Activated CD4-positive, alpha-beta T cell treated with anti-CD3 and anti-CD28 coated beads for 4 hours (primary cell): ENCODE results near the gene LAPTM4A.
A peak's percentile ranks its signal among the peaks of the same experiment; 100 is the strongest.
"Not testable (repeated sequence)": the region's sequence is repeated elsewhere in the genome, so short reads cannot be mapped to it uniquely, and the experiment has no call there.

Experiments used
- DNase-seq, 2 donors: peaks; one replicate each; pipeline ENCODE4 v3.0.0-alpha.2; 2020

LAPTM4A gene

DNA sequence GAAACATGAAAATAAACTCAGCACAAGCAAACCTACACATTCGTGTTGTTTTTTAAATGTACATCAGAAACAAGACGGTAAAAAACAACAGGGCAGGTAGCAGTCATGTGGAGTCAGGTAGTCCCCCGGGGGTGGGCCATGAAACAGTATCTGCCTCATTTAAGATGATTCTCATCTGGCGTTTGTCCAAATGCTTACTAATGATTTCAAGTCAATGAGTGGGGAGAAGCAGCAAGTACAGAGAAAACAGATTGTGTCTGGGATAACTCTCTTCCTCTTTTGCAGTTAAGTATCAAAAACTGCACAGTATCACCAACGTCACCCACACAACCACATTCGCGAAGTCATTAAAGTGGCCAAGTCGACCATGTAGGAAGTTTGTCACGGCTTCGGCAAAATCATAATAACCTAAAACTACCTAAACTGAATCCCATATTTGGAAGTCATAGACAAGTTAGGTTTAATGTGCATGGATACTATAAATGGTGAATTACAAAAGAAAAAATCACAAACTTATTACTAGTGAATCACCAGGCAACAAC lies 1.3 kb downstream of the LAPTM4A start:
- DNase-seq, result peak; percentile 20 to 35

DNA sequence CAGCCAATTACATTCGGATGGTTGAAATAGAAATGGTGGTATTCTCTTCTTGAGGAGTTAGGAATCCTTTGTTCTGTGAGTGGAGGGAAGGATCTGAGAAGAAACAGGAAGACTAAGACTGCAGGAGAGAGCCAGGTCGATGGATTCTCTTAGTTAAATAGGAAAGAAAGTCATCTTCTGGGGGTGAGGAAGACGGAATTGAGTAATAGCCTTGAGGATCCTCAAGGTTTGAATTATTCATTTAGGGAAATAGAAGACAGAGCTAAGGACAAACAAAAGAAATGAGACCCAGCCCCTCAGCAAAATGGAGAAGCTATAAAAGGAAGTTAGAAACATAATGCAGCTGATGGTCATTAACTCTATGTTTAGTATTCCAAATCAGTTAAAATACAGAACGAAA lies 1.8 kb downstream of the LAPTM4A start:
- DNase-seq, result no peak

DNA sequence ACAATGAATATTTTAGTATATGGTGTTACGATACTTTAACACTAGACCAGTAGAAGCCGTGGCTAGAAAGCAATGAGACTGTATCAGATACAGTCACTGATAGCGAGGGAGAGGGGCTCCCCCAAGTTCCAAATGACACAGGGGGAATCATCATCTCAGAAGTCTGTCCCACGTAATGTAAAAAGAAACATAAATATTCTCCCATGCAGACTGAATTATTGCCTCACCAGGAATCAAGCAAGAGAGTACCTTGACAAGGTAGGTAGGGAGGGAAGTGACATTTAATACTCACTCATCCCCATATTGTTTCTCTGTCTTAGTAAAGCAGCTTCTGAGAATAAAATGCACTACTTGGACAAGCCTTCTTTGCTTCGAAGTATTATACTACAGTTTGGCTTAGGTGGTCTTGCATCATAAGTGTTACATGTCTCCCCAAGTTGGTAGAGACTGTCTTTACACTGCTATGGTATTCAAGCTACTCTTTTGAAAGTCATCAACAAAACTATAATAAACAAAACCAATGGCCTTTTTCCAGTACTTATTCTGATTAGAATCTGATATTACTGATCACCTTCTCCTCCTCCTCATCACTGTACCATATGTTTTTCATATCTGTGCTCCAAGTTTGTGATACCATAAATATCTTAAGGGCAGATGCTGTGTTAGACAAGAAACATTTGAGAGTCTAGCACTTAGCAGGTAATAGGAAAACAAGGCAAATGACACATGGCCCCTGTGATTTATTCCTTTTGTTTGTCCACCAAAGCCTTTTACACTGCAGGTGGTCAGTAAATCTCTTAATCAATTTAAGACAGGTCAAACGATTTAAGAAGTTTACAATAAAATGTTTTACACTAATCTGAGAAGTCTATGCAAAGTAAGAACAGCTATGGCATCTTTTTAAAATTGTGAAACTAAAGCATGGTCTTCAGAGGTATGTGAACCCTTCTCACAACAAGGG lies 2.7 kb downstream of the LAPTM4A start:
- no peak for DNase-seq

DNA sequence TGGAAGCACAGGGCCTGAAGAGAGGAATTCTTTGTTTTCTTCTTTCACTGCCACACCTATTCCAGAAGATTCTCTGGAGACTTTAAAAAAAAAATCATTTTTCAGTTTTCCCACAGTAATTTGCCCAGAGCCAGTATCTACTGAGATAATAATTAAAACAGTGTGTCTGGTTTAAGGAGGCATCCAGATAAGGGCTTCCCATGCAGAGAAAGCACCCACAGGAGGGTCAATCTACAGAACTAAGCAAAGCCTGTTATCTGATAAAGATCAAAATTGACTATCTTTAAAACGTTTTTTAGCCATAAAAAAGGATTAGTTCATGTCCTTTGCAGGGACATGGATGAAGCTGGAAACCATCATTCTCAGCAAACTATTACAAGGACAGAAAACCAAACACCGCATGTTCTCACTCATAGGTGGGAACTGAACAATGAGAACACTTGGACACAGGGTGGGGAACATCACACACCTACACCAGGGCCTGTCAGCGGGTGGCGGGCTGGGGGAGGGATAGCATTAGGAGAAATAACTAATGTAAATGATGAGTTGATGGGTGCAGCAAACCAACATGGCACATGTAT lies 5.6 kb downstream of the LAPTM4A start:
- not testable (repeated sequence) for DNase-seq

DNA sequence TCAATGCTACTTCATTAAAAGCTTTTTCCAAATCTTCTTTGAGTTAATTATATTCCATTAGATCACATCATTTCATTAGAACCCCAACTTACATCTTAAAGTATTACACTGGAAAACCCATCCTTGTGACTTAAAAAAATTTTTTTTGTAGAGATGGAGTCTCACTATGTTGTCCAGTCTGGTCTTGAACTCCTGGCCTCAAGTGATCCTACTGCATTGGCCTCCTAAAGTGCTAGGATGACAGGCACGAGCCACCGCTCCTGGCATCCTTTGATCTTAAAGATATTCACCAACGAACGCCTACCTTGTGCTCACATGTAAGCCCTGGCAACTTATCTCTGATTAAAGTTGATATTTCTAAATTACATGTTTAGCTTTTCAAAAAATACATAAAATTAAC lies 6.7 kb downstream of the LAPTM4A start:
- DNase-seq, result no peak

DNA sequence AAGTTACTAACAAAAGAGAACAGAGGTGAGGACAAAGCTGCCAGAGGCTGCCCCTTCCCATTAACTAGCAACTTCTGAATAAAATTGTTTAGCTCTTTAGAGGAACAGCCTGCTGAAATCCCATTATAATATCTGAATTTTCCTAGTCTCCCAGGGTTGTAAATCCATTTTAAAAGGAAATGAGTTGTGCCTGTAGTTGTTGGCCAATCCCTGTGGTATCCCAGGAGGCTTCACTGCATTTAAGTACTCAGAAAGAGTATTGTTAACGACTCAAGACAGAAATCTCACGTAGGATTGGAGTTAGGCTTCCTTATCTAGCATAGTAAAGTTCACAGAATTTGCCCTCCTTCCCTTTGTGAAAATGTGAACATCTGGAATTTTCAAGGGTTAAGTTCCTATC lies 8.9 kb downstream of the LAPTM4A start:
- no peak for DNase-seq

DNA sequence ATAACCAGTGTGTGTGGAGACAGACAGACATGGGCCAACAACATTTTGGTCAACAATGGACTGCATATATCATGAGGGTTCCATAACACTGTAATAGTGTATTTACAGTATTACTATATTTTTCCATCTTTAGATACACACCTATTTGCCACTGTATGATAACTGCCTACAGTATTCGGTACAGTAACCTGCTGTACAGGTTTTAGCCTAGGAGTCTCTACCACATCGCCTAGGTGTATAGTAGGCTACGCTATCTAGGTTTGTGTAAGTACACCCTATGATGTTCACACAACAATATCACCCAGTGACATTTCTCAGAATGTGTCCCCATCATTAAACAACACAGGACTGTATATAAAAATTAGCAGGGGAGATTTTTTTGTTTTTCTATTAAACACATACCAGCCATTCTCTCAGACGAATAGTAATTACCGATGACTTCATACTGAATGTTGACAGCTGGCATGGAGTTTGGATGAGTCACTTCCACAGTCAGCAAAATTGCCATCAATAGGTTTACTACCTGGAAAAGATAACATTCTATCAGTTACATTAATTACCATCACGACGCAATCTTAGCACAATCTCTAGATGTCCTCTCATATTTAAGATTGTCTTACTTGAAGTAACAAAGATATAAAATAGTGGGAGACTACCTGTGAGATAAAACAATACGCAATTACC lies 10.8 kb downstream of the LAPTM4A start:
- no peak for DNase-seq

DNA sequence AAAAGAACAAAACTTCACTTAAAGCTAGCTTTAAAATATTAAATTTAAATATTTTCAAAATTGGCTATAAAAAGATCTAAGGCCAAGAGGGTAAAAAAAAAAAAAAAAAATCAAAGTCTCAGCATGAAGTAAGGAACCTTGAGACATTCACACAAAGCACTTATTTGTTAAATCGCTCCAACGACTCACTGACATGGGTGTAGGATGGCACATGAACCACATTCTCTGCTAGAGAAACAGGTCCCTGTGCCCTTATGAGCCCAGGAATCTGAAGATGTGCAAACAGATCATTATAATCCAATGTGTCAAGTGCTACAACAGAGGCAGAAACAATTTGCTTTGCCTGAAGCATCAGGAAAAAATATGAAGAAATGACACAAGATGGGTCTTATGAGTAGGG lies 13.8 kb downstream of the LAPTM4A start:
- DNase-seq, result no peak

DNA sequence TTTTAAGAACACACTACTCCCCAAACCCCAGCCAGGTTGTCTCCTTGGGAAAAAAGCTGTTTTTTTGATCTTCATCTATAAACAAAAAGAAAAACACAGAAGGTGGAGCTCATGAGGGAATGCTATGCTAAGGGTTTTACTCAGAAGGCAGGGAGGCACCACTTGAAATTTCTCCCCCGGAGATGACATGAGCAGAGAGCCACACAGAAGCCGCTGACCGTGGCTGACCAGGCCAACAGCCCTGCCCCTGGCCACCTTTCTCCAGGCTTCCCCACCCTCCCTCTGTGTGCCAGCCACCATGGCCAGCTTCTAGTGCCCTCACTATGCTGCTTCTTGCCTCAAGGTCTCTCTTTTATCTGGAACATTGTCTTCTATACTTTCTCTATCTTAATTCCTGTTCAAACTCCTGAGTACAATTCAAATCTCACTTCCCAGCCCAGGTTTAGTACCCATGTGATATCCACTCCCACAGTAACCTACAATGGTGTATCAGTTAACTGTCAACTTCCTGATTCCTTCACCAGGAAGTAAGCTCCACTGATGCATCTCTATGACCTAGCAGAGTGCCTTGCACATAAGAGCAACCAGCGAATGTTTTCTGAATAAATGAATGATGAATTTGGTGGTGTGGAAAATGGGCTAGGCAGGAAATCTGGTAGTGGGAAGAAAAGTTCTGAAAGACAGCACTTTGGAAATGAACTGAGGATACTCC lies 15.3 kb downstream of the LAPTM4A start:
- DNase-seq, result no peak

DNA sequence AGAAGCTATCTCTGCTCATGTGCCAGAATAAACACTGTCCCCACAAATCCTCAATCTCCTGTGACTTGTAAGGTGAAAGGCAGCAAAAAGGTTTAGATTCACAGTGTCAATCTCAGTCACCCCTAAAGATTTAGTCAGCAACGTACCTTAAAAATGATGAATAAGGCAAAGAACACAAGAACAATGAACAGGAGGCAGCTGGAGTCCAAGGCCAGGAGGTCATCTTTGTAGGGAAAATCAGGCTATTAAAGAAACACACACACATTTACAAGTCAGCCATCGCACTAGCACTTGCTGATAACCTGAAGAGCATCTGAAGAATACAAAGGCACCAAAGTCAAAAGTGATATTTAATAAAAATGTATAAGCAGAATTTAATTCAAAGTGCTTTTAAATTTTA lies 16.6 kb downstream of the LAPTM4A start:
- DNase-seq, result no peak

DNA sequence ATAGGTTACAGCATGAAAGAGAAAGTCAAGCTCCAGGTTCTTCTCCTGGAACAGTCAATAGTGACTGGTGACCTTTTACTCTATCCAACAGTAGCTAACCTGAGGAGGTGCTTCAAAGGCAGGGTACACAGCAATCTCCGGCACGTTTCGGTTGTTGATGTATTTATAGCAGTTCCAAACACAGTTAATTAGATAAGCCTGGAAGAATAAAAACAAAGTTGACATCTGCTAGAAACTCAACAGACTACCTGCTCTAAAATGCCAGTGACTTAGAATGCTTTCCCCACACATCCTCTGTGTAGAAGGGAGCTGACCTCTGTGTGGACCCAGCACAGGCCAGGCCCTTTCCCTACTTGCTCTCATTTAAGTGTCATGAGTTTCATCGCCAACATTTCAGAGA lies 17.2 kb downstream of the LAPTM4A start:
- no peak for DNase-seq

DNA sequence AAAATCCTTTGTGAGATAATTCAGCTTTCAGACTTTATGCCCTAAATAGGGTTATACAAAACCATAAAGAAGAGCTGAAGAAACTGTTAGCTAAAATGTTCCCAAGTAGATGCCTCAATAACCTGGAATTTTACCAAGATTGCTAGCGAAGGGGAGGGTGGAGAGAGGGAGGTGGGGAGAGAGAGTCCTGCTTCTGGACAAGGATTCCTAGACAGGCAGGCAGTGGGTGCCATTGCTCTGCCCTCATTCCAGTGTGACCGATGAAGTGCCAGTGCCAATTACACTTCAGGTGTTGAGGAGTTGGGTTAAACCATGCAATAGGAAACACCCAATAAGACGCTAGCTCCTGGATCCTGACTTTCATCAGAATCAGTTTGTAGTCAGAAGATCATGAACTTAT lies 18.1 kb downstream of the LAPTM4A start:
- DNase-seq, result no peak

DNA sequence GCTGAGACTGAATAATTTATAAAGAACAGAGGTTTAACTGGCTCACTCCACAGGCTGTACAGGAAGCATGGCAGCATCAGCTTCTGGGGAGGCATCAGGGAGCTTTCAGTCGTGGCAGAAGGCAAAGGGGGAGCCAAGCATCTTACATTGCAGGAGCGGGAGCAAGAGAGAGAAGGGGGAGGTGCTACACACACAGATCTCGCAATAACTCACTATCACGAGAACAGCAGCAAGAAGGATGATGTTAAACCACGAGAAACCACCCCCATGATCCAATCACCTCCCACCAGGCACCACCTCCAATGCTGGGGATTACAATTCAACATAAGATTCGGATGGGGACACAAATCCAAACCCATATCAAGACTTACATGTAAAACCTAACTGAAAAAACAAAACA lies 21.2 kb downstream of the LAPTM4A start:
- DNase-seq, result no peak

DNA sequence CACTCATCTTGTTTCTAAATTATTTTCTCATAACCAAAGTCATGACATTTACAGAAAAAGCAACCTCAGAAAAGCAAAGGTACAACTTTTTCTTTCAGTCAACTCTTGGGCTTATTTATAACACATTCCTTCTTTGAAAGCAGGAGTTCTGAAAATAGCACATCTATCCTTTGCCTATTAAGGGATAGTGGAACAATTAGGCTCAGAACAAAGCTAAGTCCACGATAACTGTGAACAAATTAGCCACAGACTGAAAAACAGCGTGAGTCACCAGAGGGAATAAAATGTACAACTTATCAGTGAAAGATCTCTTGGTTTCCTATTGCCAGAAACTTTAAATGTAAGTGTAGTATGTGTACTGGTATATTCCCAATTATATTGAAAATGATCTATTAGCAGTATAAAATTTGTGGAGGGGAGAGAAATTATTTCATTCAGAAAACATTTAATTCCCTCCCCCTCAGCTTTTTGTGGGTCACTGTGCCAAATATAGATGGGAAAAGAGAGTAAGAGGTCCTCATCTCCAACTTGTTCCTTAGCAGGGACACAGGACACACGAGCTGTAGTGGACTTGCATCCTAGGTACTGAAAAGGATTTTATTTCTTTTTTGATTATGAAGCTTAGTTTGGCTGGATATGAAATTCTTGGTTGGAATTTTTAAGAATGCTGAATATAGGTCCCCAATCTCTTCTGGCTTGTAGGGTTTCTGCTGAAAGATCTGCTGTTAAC lies 23.6 kb downstream of the LAPTM4A start:
- DNase-seq, result no peak

DNA sequence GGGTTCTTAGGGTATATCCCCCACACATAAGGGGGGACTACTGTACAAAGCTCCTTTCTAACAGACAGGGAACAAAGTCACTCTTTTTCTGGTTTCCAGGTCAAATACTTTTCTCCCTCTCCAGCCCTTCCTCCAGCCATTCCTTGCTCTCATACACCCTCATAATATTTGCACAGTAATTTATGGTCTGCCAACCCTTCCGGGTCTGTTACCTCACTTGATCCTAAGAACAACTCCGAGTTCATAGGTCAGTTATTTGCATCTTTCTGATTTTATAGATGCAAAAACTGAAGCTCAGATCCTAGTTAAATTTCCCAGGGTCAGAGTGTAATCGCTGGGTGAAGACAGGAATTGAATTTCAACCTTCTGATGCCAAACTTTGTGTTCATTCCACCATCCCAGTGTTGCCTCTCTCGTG lies 24.2 kb downstream of the LAPTM4A start:
- DNase-seq, result no peak

DNA sequence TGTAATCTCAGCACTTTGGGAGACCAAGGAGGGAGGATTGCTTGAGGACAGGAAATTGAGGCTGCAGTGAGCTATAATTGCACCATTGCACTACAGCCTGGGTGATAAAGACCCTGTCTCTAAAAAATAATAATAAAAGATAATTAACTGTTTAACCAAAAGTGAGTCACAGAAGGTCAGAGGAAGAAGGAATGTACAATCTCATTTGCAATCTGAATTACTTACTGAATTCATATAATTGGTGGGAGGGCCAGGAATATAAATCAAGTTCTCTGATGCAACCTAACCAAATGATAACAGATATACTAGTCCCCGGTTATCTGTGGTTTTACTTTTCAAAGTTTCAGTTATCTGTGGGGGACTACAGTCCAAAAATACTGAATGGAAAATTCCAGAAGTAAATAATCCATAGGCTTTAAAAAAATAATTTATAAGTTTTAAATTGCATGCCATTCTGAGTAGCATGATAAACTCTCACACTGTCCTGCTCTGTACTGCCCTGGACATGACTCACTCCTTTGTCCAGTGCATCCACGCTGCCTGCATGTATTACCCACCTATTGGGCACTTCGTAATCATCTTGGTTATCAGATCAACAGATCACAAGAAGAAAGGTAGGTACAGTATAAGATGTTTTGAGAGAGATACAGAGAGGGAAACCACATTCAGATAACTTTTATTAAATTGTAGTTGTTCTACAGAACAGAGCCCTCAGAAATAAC lies 26.2 kb downstream of the LAPTM4A start:
- DNase-seq, result no peak

DNA sequence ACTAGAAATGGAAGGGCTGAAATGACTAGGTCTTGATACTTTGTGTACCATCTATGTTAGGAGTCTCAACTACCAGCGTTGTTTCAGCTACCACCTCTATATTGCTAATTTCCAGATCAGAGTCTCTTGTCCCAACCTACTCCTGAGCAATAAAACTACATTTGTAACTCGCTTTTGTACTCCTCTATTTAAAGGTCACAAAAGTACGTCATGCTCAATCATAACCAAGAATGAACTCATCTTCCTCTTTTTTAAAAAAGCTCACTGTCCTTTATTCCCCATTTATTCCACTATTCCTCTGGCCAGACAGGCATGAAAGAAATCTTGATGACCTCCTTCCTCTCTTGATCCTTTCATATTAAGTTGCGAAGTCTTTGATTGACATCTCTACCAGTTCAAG lies 27.7 kb downstream of the LAPTM4A start:
- no peak for DNase-seq

DNA sequence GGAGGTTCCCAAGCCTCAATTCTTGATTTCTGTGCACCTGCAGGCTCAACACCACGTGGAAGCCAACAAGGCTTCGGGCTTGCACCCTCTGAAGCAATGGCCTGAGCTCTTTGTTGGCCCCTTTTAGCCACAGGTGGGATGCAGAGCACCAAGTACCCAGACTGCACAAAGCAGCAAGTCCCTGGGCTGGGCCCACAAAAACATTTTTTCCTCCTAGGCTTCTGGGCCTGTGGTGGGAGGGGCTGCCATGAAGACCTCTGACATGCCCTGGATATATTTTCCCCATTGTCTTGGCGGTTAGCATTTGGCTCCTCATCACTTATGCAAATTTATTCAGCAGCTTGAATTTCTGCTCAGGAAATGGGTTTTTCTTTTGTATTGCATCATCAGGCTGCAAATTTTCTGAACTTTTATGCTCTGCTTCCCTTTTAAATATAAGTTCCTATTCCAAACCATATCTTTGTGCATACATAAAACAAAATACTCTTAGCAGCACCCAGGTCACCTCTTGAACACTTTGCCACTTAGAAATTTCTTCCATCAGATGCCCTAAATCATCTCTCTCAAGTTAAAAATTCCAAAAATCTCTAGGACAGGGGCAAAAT lies 29.9 kb downstream of the LAPTM4A start:
- DNase-seq, result no peak

DNA sequence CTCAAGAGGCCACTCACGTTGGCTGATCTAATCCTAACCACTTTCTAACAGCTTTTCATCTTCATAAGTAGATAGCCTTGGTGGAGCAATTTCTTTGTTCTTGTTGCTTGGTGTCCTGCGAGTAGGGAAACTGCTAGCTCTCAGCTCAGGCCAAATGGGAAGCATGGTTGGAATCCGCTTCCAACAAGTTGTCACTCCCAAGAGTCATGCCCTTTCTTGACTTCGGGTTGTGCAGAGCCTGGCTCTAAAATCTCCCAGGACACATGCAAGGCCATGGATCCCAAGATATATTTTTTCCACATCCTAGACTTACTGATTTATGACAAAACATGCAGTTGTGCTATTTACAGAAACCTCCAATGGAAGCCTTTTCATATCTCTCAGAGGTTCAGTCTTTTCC lies 31.7 kb downstream of the LAPTM4A start:
- DNase-seq, result no peak

DNA sequence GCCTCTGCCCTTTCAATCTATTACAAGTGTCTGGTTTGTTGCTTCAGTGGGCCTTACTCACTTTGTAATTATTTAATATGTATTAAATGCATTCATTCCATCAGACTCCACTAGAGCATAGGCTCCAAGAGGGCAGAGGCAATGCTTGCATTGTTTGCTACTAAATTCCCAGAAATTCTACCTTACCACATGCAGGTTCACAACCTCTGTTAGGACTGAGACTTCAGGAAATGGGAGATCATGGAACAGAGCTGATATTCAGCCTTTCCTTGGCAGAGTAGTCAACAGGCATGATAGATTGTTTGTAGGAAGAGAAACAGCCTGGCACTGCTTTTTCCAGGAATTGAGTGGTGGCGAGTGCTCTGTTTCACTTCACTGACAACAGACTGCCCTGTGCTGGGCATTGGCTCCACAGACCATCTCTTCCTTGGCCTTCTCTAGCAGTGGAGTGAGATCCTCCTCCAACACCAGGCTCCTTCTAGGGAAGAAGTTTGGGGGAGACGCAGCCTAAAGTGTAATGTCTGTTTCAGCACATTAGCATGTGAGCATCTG lies 32.8 kb downstream of the LAPTM4A start:
- DNase-seq, result no peak

DNA sequence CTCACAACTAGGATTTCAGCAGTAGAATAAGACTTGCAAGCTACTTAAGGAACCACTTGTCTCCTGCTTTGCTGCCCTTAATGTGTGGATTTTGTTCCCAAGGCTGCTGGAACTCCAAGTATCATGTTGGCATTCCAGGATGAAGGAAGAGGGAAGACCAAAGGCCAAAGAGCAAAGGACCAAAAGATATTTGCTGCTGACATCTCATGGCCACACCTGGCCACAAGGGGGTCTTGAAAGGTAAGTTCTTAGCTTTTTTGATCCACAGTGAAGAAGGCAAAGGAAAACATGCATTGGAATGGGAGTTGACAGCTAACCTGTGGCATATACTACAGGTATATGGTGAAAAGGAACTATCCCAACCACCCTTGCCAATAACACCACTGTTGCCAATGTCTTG lies 35.1 kb downstream of the LAPTM4A start:
- DNase-seq, result no peak
